Neural cell (in vitro differentiated cells): Measurements from ENCODE around the gene FRY. TPM values are rescaled to one million over a fixed set of nuclear protein-coding genes. Genes with fewer than 3 reads are reported as not detected.

ENCODE experiments used
- H2AFZ ChIP-seq: fragments of 200-600, 300-800 bp; sonication (generic), shearing (Covaris generic); 2 replicates; pipeline ENCODE4 v1.6.0; 2014; ENCODE audit warnings: low read depth, mild to moderate bottlenecking, antibody characterized with exemption, low read length, moderate library complexity
- H3F3A ChIP-seq: fragments of 200-600 bp; shearing (Covaris generic); 2 replicates; pipeline ENCODE4 v1.6.1; 2016; ENCODE audit warnings: mild to moderate bottlenecking, moderate library complexity, mixed read lengths, antibody characterized with exemption, low read length; ENCODE audit not compliant: insufficient read depth, poor library complexity, severe bottlenecking
- H3K27ac ChIP-seq: fragments of 200-600, 300-800 bp; sonication (generic), shearing (Covaris generic); 2 replicates; pipeline ENCODE4 v1.5.1; 2014; ENCODE audit warnings: mild to moderate bottlenecking, low read length, moderate library complexity
- H3K27me3 ChIP-seq: fragments of 300-800, 200-600 bp; sonication (generic), shearing (Covaris generic); 2 replicates; pipeline ENCODE4 v1.6.0; 2014; ENCODE audit warnings: mild to moderate bottlenecking, low read depth, low read length, moderate library complexity; ENCODE audit not compliant: insufficient read depth
- H3K36me3 ChIP-seq: fragments of 300-800, 200-600 bp; sonication (generic), shearing (Covaris generic); 2 replicates; pipeline ENCODE4 v1.5.1; 2014; ENCODE audit warnings: mild to moderate bottlenecking, antibody characterized with exemption, low read length, moderate library complexity; ENCODE audit not compliant: insufficient read depth
- H3K4me2 ChIP-seq: fragments of 300-800, 200-600 bp; sonication (generic), shearing (Covaris generic); 2 replicates; pipeline ENCODE4 v1.6.0; 2014; ENCODE audit warnings: mild to moderate bottlenecking, low read length
- H3K4me3 ChIP-seq: fragments of 300-800, 200-600 bp; sonication (generic), shearing (Covaris generic); 2 replicates; pipeline ENCODE4 v1.5.1; 2014; ENCODE audit warnings: mild to moderate bottlenecking, low read length, moderate library complexity
- H3K79me2 ChIP-seq: fragments of 200-600 bp; shearing (Covaris generic); replicated peaks from 2 replicates; pipeline ENCODE4 v1.6.0; 2014; ENCODE audit warnings: mild to moderate bottlenecking, low read length, moderate library complexity; ENCODE audit not compliant: insufficient read depth
- H3K9ac ChIP-seq: fragments of 300-800, 200-600 bp; sonication (generic), shearing (Covaris generic); 2 replicates; pipeline ENCODE4 v1.6.1; 2016; ENCODE audit warnings: mild to moderate bottlenecking, low read length, mixed read lengths
- H3K9me2 ChIP-seq: fragments of 200-600 bp; shearing (Covaris generic); 2 replicates; pipeline ENCODE4 v1.6.1; 2016; ENCODE audit warnings: mild to moderate bottlenecking, low read length, mixed read lengths; ENCODE audit not compliant: insufficient read depth
- H3K9me3 ChIP-seq: fragments of 200-600, 300-800 bp; sonication (generic), shearing (Covaris generic); 2 replicates; pipeline ENCODE4 v1.6.1; 2016; ENCODE audit warnings: mild to moderate bottlenecking, mixed run types, low read length, moderate library complexity, mixed read lengths
- H4K20me1 ChIP-seq: fragments of 200-600 bp; shearing (Covaris generic); 2 replicates; pipeline ENCODE4 v1.6.1; 2016; ENCODE audit warnings: mild to moderate bottlenecking, mixed run types; ENCODE audit not compliant: insufficient read depth
- EP300 ChIP-seq: fragments of 450-650 bp; conservative IDR thresholded peaks from 2 replicates; pipeline ENCODE4 v1.6.1; 2014; ENCODE audit warnings: antibody characterized with exemption, mild to moderate bottlenecking, moderate library complexity; ENCODE audit not compliant: poor library complexity, severe bottlenecking
- EZH2 ChIP-seq: fragments of 200-600, 300-800 bp; shearing (Covaris generic), sonication (generic); IDR thresholded peaks from 2 replicates; pipeline ENCODE4 v1.6.1; 2014; ENCODE audit warnings: antibody characterized with exemption, low read length, borderline replicate concordance, mild to moderate bottlenecking; ENCODE audit not compliant: insufficient read depth, poor library complexity, severe bottlenecking
- MXI1 ChIP-seq: fragments of 450-650 bp; conservative IDR thresholded peaks from 2 replicates; pipeline ENCODE4 v1.6.1; 2014; ENCODE audit warnings: antibody characterized with exemption, mild to moderate bottlenecking; ENCODE audit not compliant: poor library complexity, severe bottlenecking
- POLR2AphosphoS5 ChIP-seq: IDR thresholded peaks from 2 replicates; pipeline ENCODE4 v1.6.1; 2012
- RAD21 ChIP-seq: fragments of 450-650 bp; conservative IDR thresholded peaks from 2 replicates; pipeline ENCODE4 v1.6.1; 2014; ENCODE audit warnings: antibody characterized with exemption, mild to moderate bottlenecking, moderate library complexity
- SMC3 ChIP-seq: fragments of 450-650 bp; conservative IDR thresholded peaks from 2 replicates; pipeline ENCODE4 v1.6.1; 2014; ENCODE audit warnings: antibody characterized with exemption, mild to moderate bottlenecking, moderate library complexity; ENCODE audit not compliant: poor library complexity
- TAF1 ChIP-seq: IDR thresholded peaks from 2 replicates; pipeline ENCODE4 v1.6.1; 2012; ENCODE audit warnings: low read depth
- polyA plus RNA-seq: library from polyadenylated mRNA; depleted of rRNA; stranded (reverse); fragments of >200 nt; gene quantifications from 2 replicates; pipeline ENCODE4 v1.2.3, GENCODE V29; 2014
- TF ChIP-seq, protein P1 (sequence below): IDR thresholded peaks from 2 replicates; pipeline ENCODE4 v1.6.1; 2012; ENCODE audit warnings: borderline replicate concordance
- TF ChIP-seq, protein P2 (sequence below): fragments of 450-650 bp; IDR thresholded peaks from 2 replicates; pipeline ENCODE4 v1.5.1; 2014; ENCODE audit warnings: antibody characterized with exemption, mild to moderate bottlenecking, moderate library complexity; ENCODE audit not compliant: poor library complexity, severe bottlenecking

FRY gene
- polyA plus RNA-seq, 1 donor from 2014 or later: 49.3 TPM

- H3K9me3 ChIP-seq: no peaks in the 10 kb centered on the region
- no peak overlapping the region for H3K4me3 ChIP-seq
- no peak overlapping the region for H3K4me2 ChIP-seq
- H3K36me3 ChIP-seq: peaks cover 25% of the 10 kb centered on the region
- no peaks in the 10 kb centered on the region for H3F3A ChIP-seq
- no peaks in the 10 kb centered on the region for H3K27me3 ChIP-seq
- TF ChIP-seq, protein P1, sequence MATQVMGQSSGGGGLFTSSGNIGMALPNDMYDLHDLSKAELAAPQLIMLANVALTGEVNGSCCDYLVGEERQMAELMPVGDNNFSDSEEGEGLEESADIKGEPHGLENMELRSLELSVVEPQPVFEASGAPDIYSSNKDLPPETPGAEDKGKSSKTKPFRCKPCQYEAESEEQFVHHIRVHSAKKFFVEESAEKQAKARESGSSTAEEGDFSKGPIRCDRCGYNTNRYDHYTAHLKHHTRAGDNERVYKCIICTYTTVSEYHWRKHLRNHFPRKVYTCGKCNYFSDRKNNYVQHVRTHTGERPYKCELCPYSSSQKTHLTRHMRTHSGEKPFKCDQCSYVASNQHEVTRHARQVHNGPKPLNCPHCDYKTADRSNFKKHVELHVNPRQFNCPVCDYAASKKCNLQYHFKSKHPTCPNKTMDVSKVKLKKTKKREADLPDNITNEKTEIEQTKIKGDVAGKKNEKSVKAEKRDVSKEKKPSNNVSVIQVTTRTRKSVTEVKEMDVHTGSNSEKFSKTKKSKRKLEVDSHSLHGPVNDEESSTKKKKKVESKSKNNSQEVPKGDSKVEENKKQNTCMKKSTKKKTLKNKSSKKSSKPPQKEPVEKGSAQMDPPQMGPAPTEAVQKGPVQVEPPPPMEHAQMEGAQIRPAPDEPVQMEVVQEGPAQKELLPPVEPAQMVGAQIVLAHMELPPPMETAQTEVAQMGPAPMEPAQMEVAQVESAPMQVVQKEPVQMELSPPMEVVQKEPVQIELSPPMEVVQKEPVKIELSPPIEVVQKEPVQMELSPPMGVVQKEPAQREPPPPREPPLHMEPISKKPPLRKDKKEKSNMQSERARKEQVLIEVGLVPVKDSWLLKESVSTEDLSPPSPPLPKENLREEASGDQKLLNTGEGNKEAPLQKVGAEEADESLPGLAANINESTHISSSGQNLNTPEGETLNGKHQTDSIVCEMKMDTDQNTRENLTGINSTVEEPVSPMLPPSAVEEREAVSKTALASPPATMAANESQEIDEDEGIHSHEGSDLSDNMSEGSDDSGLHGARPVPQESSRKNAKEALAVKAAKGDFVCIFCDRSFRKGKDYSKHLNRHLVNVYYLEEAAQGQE: no peak
- TF ChIP-seq POLR2AphosphoS5 (no peak), TAF1 (no peak), EZH2 (no peak), EP300 (no peak), SMC3 (no peak), RAD21 (no peak), MXI1 (no peak)
- TF ChIP-seq, protein P2, sequence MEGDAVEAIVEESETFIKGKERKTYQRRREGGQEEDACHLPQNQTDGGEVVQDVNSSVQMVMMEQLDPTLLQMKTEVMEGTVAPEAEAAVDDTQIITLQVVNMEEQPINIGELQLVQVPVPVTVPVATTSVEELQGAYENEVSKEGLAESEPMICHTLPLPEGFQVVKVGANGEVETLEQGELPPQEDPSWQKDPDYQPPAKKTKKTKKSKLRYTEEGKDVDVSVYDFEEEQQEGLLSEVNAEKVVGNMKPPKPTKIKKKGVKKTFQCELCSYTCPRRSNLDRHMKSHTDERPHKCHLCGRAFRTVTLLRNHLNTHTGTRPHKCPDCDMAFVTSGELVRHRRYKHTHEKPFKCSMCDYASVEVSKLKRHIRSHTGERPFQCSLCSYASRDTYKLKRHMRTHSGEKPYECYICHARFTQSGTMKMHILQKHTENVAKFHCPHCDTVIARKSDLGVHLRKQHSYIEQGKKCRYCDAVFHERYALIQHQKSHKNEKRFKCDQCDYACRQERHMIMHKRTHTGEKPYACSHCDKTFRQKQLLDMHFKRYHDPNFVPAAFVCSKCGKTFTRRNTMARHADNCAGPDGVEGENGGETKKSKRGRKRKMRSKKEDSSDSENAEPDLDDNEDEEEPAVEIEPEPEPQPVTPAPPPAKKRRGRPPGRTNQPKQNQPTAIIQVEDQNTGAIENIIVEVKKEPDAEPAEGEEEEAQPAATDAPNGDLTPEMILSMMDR: no peak
- no peaks in the 10 kb centered on the region for H4K20me1 ChIP-seq
- no peak overlapping the region for H3K27ac ChIP-seq
- no peaks in the 10 kb centered on the region for H3K79me2 ChIP-seq
- H3K9me2 ChIP-seq: no peaks in the 10 kb centered on the region
- H3K9ac ChIP-seq: no peak overlapping the region
- H2AFZ ChIP-seq: no peak overlapping the region
Measured at GRCh38 chr13:32253911-32254399, 222.4 kb downstream of the FRY start.

GRCh38 chr13:32254416-32254815 lies 222.8 kb downstream of the FRY start:
- H3K9ac ChIP-seq: no peak overlapping the region
- H4K20me1 ChIP-seq: no peaks in the 10 kb centered on the region
- no peak overlapping the region for H3K4me2 ChIP-seq
- H3K27me3 ChIP-seq: no peaks in the 10 kb centered on the region
- H3K9me2 ChIP-seq: no peaks in the 10 kb centered on the region
- H3F3A ChIP-seq: no peaks in the 10 kb centered on the region
- no peaks in the 10 kb centered on the region for H3K9me3 ChIP-seq
- no peaks in the 10 kb centered on the region for H3K79me2 ChIP-seq
- no peak for TF ChIP-seq TAF1
- TF ChIP-seq EP300: no peak
- TF ChIP-seq SMC3: no peak
- TF ChIP-seq POLR2AphosphoS5: no peak
- TF ChIP-seq, protein P1: no peak
- TF ChIP-seq, protein P2: no peak
- no peak for TF ChIP-seq RAD21
- no peak for TF ChIP-seq EZH2
- TF ChIP-seq MXI1: no peak
- H2AFZ ChIP-seq: no peak overlapping the region
- H3K36me3 ChIP-seq: peaks cover 28% of the 10 kb centered on the region
- no peak overlapping the region for H3K27ac ChIP-seq
- no peak overlapping the region for H3K4me3 ChIP-seq
